IMR-90 (cell line): ENCODE measurements around the gene TIAM2. TPM values are rescaled to one million over a fixed set of nuclear protein-coding genes. Genes with fewer than 3 reads are reported as not detected.
"Not testable (repeated sequence)": the region's sequence is repeated elsewhere in the genome, so short reads cannot be mapped to it uniquely, and the experiment has no call there.

ENCODE experiments used
- ATAC-seq: fragments of 200-7000 bp; cut with Tn5 transposase; 2 replicates; pipeline ENCODE4 v1.9.1; 2020; ENCODE audit warnings: low read depth, mild to moderate bottlenecking, moderate library complexity
- BruUV-seq: library from RNA; stranded (reverse); fragments of 400-500 nt; replicated peaks from 2 replicates; lab custom pipeline; 2021; lab: Mats Ljungman, UMichigan
- CTCF ChIA-PET: fragments of 300-600 bp; formaldehyde crosslinking; extraction: SDS; loops from one replicate; lab custom pipeline; 2021; ENCODE audit warnings: antibody characterized with exemption; lab: Yijun Ruan, JAX
- POLR2A ChIA-PET: fragments of 300-600 bp; sonication (Branson Sonifier 250); formaldehyde crosslinking; loops from one replicate; lab custom pipeline; 2022; ENCODE audit warnings: antibody characterized with exemption; ENCODE audit not compliant: unreplicated experiment; lab: Charles Lee
- DNase-seq: peaks from one replicate; pipeline ENCODE4 v3.0.0; 2013
- H2AFZ ChIP-seq: replicated peaks from 2 replicates; pipeline ENCODE3; 2013; ENCODE audit warnings: low read length, mild to moderate bottlenecking; ENCODE audit not compliant: poor library complexity
- H2AK5ac ChIP-seq: 2 replicates; pipeline ENCODE4 v1.6.1; 2013; ENCODE audit warnings: low read depth, low read length, inconsistent platforms
- H2AK9ac ChIP-seq: replicated peaks from 2 replicates; pipeline ENCODE3; 2013; ENCODE audit warnings: mild to moderate bottlenecking, low read depth, low read length, moderate library complexity; ENCODE audit not compliant: poor library complexity
- H2BK120ac ChIP-seq: 2 replicates; pipeline ENCODE4 v1.6.1; 2013; ENCODE audit warnings: low read depth, low read length, inconsistent platforms
- H2BK15ac ChIP-seq: 3 replicates; pipeline ENCODE4 v1.6.1; 2013; ENCODE audit warnings: low read depth, low read length, inconsistent platforms
- H2BK20ac ChIP-seq: 2 replicates; pipeline ENCODE4 v1.6.1; 2013; ENCODE audit warnings: low read depth, mild to moderate bottlenecking, inconsistent platforms, low read length, moderate library complexity
- H2BK5ac ChIP-seq: 2 replicates; pipeline ENCODE4 v1.6.1; 2013; ENCODE audit warnings: mild to moderate bottlenecking, low read depth, low read length, inconsistent platforms; ENCODE audit not compliant: poor library complexity, severe bottlenecking
- H3K14ac ChIP-seq: replicated peaks from 2 replicates; pipeline ENCODE4 v1.6.1; 2013; ENCODE audit warnings: low read depth, low read length, inconsistent platforms
- H3K18ac ChIP-seq: 2 replicates; pipeline ENCODE4 v1.6.1; 2013; ENCODE audit warnings: low read depth, low read length, control low read depth
- H3K23ac ChIP-seq: 2 replicates; pipeline ENCODE4 v1.6.1; 2013; ENCODE audit warnings: low read depth, low read length, inconsistent platforms
- H3K27ac ChIP-seq: 2 replicates; pipeline ENCODE4 v1.5.1; 2013; ENCODE audit warnings: mild to moderate bottlenecking, control low read depth, low read length; ENCODE audit not compliant: insufficient read depth
- H3K27me3 ChIP-seq: 2 replicates; pipeline ENCODE4 v1.6.1; 2013; ENCODE audit warnings: low read length; ENCODE audit not compliant: control insufficient read depth, insufficient read depth
- H3K36me3 ChIP-seq: 2 replicates; pipeline ENCODE4 v1.6.1; 2013; ENCODE audit warnings: low read length, mixed read lengths; ENCODE audit not compliant: control insufficient read depth, insufficient read depth
- H3K4ac ChIP-seq: 2 replicates; pipeline ENCODE4 v1.6.1; 2013; ENCODE audit warnings: low read depth, low read length, inconsistent platforms
- H3K4me1 ChIP-seq: 2 replicates; pipeline ENCODE4 v1.6.1; 2013; ENCODE audit warnings: low read length, mixed read lengths; ENCODE audit not compliant: control insufficient read depth, insufficient read depth
- H3K4me2 ChIP-seq: 2 replicates; pipeline ENCODE4 v1.6.1; 2013; ENCODE audit warnings: low read depth, mild to moderate bottlenecking, control low read depth, low read length, moderate library complexity
- H3K4me3 ChIP-seq: 2 replicates; pipeline ENCODE4 v1.5.1; 2013; ENCODE audit warnings: low read depth, mild to moderate bottlenecking, control low read depth, low read length, moderate library complexity; ENCODE audit not compliant: insufficient read depth
- H3K56ac ChIP-seq: 2 replicates; pipeline ENCODE4 v1.6.1; 2013; ENCODE audit warnings: low read length, inconsistent platforms; ENCODE audit not compliant: insufficient read depth; ENCODE audit errors: extremely low read depth
- H3K79me1 ChIP-seq, 2 experiments: 2 replicates each; pipeline ENCODE4 v1.6.1; 2013; ENCODE audit warnings: low read length in 2 of 2, inconsistent platforms in 1 of 2, low read depth in 1 of 2
- H3K9ac ChIP-seq: 2 replicates; pipeline ENCODE4 v1.6.1; 2013; ENCODE audit warnings: low read depth, low read length, control low read depth
- H3K9me1 ChIP-seq: 2 replicates; pipeline ENCODE4 v1.6.1; 2013; ENCODE audit warnings: low read length, inconsistent platforms; ENCODE audit not compliant: insufficient read depth
- H3K9me3 ChIP-seq: 2 replicates; pipeline ENCODE4 v1.6.1; 2013; ENCODE audit warnings: low read length; ENCODE audit not compliant: control insufficient read depth, insufficient read depth
- H4K20me1 ChIP-seq: 2 replicates; pipeline ENCODE4 v1.6.1; 2013; ENCODE audit warnings: low read length, inconsistent platforms; ENCODE audit not compliant: insufficient read depth
- H4K5ac ChIP-seq: 2 replicates; pipeline ENCODE4 v1.6.1; 2013; ENCODE audit warnings: mild to moderate bottlenecking, low read depth, low read length, control low read depth
- H4K8ac ChIP-seq, 2 experiments: 2 replicates each; pipeline ENCODE4 v1.6.1; 2013; ENCODE audit warnings: low read depth in 2 of 2, low read length in 2 of 2, control low read depth in 1 of 2, inconsistent platforms in 1 of 2
- H4K91ac ChIP-seq: 2 replicates; pipeline ENCODE4 v1.6.1; 2013; ENCODE audit warnings: low read depth, low read length, inconsistent platforms; ENCODE audit not compliant: insufficient read depth
- SMC3 ChIP-seq: fragments of 150-350 bp; IDR thresholded peaks from 2 replicates; pipeline ENCODE4 v1.6.1; 2016; ENCODE audit warnings: low read depth, mild to moderate bottlenecking, antibody characterized with exemption, low read length, moderate library complexity
- WGBS, 2 experiments: methylation state at CpG; one replicate each; pipeline versions ENCODE4 v1.1.5 to v1.1.7; 2013; ENCODE audit warnings: missing lambda C conversion rate in 2 of 2; ENCODE audit not compliant: insufficient read length in 1 of 2; ENCODE audit errors: extremely low coverage in 2 of 2; 5-methylcytosine and 5-hydroxymethylcytosine counted together
- dilution Hi-C: fragments of 300-500 bp; cut with HindIII; formaldehyde crosslinking; loops from one replicate; pipeline ENCODE4 v1.14.3; 2018; ENCODE audit warnings: low sequenced_read_pairs; ENCODE audit not compliant: unreplicated experiment
- in situ Hi-C: fragments of 300-500 bp; cut with MboI; formaldehyde crosslinking; loops from 3 replicates; pipeline ENCODE4 v1.14.3; 2019; ENCODE audit warnings: low sequenced_read_pairs, inconsistent platforms, mixed read lengths
- intact Hi-C: fragments of 100-400 bp; cut with micrococcal nuclease; formaldehyde crosslinking; loops from 2 replicates; pipeline ENCODE4 v1.10.0; 2022
- polyA plus RNA-seq, 3 experiments: library from polyadenylated mRNA; depleted of rRNA; stranded (reverse); fragments of >200 nt; gene quantifications; 2 replicates each; pipeline ENCODE4 v1.2.3, GENCODE V29; 2012; ENCODE audit warnings: low replicate concordance in 1 of 3
- total RNA-seq: library from RNA; depleted of rRNA; stranded (reverse); fragments of >200 nt; gene quantifications from 2 replicates; pipeline ENCODE4 v1.2.3, GENCODE V29; 2012

Gene TIAM2
- total and polyA plus RNA-seq, 2 of the 4 experiments (the other 2 are of a cell fraction) = 3.1 to 4.7 TPM

GRCh38 chr6:155228546-155229166 lies 233.5 kb downstream of the TIAM2 start (continued):
- TF ChIP-seq SMC3 = no peak

GRCh38 chr6:155230975-155231374 lies 235.9 kb downstream of the TIAM2 start:
- H3K79me1 ChIP-seq, H2BK20ac ChIP-seq, H4K91ac ChIP-seq, H3K4me2 ChIP-seq, BruUV-seq, H3K56ac ChIP-seq, H3K36me3 ChIP-seq, H2AFZ ChIP-seq, H3K27ac ChIP-seq, H2BK120ac ChIP-seq, H3K9me3 ChIP-seq, in situ Hi-C loops, H3K9me1 ChIP-seq, dilution Hi-C loops, H4K5ac ChIP-seq, ATAC-seq, H2BK5ac ChIP-seq, H2AK9ac ChIP-seq, H3K23ac ChIP-seq, H4K8ac ChIP-seq, H3K4ac ChIP-seq, H3K4me3 ChIP-seq, H3K18ac ChIP-seq, H3K27me3 ChIP-seq, intact Hi-C loops, H3K14ac ChIP-seq, H2AK5ac ChIP-seq, POLR2A ChIA-PET, H3K9ac ChIP-seq, DNase-seq, H4K20me1 ChIP-seq, H2BK15ac ChIP-seq, H3K4me1 ChIP-seq: not testable (repeated sequence)
- 80% methylated on average over 3 of the region's 4 CpGs; no CpG with 5 or more reads in 1 of the 2 experiments for WGBS, 2 experiments
- CTCF ChIA-PET = interaction anchor here (0.6 kb wide), 1 partner anchor 46 kb away, joined by 7 read pairs; no protein-coding TSS in a partner anchor
